GM12801 (cell line): ENCODE results near the gene TTLL6.

ENCODE experiments used
- TF ChIP-seq, protein P1 (sequence below): IDR thresholded peaks from one replicate; pipeline ENCODE4 v1.5.1; 2011; ENCODE audit warnings: control low read depth; ENCODE audit not compliant: insufficient read length; ENCODE audit errors: extremely low read depth

The TTLL6 gene

DNA sequence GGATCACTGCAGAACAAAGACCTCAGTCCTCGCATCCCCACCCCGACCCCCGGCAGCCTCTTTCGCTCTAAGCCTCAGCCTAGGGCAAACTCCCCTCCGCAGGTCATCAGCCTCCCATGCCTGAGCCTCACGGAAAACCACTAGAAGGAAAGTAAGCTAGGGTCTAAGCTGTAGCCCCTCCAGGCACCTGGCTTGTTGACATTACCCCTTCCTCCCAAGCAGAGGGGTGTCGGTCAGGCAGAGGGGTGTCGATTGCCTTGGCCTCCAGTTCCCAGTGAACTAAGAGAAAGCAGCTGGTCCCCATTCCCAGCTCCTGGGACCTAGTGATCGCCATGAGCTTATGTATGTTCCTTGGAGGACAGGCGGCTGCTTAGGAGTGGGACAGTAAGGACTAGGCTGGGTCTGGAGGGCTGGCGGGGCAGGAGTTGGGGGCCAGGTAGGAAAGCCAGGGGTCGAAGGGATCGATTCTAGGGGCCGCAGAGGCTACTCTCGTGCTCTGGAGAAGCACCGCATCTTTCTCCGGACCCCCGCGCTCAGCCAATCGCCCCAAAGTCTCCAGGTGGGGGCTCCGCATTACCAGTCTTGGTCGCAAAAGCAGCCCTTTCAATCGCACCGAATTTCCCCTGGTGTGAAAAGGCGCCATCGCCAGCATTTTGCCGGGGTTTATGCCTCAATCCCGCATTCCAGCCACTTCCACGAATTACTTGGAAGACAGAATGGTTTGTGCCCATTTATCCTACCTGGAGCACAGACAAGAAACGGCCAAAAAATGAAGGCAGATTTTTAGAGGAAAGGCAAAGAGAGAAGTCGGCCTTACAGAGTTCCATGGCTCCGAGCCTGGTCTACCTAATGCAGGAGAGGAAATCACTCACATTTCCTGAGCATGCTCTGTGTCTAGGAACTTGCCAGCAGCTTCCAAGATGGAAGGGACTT is 67.1 kb downstream of the TTLL6 start:
- TF ChIP-seq, protein P1, sequence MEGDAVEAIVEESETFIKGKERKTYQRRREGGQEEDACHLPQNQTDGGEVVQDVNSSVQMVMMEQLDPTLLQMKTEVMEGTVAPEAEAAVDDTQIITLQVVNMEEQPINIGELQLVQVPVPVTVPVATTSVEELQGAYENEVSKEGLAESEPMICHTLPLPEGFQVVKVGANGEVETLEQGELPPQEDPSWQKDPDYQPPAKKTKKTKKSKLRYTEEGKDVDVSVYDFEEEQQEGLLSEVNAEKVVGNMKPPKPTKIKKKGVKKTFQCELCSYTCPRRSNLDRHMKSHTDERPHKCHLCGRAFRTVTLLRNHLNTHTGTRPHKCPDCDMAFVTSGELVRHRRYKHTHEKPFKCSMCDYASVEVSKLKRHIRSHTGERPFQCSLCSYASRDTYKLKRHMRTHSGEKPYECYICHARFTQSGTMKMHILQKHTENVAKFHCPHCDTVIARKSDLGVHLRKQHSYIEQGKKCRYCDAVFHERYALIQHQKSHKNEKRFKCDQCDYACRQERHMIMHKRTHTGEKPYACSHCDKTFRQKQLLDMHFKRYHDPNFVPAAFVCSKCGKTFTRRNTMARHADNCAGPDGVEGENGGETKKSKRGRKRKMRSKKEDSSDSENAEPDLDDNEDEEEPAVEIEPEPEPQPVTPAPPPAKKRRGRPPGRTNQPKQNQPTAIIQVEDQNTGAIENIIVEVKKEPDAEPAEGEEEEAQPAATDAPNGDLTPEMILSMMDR, result no peak

- TF ChIP-seq, protein P1, result no peak
These were observed 68.1 kb downstream of the TTLL6 start for GRCh38 chr17:48748718-48749566.

- TF ChIP-seq, protein P1, result no peak
These were observed 69.3 kb downstream of the TTLL6 start for GRCh38 chr17:48747445-48748363.

GRCh38 chr17:48746916-48747444 is 70.0 kb downstream of the TTLL6 start:
- TF ChIP-seq, protein P1, result no peak

DNA sequence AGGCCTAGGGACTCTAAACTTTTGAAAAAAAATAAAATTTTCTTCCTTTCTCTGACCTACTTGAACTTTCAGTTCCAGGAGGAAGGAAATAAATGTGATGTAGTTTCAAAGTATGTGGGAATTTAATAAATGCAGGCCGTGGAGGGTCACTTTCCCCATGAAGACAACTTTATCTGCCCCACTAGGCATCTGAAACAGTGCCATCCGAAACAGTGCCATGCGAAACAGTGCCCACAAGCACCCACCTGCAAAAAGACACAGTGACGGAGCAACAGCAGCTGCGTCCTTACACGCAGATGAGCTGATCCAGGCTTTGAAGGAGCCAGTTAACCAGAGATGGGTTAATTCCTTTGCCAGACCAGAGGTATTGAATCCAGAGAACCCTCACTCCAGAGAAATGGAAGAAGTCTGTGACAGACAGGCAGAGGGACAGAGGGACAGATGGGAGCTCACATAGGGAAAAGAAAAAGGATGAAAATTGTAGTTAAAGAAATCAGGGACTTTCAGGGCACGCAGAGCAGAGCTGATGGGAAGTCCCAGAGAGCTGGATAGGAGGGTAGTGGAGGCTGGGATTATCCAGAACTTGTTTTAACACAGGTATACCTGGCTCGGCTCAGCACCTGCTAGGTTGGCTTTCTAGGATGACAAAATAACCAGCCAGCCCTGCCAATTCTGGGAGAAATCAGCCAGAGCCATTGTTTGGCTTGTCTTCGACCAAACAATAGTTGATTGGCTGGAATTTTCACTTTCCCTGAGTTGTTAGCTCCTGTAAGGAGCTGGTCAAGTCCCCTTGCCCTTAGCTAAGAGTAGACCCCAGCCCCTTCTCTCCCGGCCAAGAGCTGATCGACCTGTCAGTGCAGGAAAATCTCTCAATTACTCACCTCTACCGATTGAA is 71.4 kb downstream of the TTLL6 start:
- TF ChIP-seq, protein P1, result no peak

GRCh38 chr17:48740537-48740936 is 76.5 kb downstream of the TTLL6 start:
- TF ChIP-seq, protein P1, result no peak
